GM18508 (cell line): Measurements from ENCODE around the gene SMG1.
"Not testable (repeated sequence)": the region's sequence is repeated elsewhere in the genome, so short reads cannot be mapped to it uniquely, and the experiment has no call there.

Experiments used
- ATAC-seq: cut with Tn5 transposase; IDR thresholded peaks from one replicate; pipeline ENCODE4 v1.9.1; 2021; ENCODE audit warnings: moderate number of reproducible peaks; ENCODE audit not compliant: insufficient read depth, unreplicated experiment

The SMG1 gene

GRCh38 chr16:18776334-18776733 is 149.9 kb downstream of the SMG1 start:
- not testable (repeated sequence) for ATAC-seq

GRCh38 chr16:18774651-18775050 is 151.6 kb downstream of the SMG1 start:
- not testable (repeated sequence) for ATAC-seq

GRCh38 chr16:18772171-18772570 is 154.0 kb downstream of the SMG1 start:
- not testable (repeated sequence) for ATAC-seq

- not testable (repeated sequence) for ATAC-seq
Observed at GRCh38 chr16:18770336-18770962, 155.8 kb downstream of the SMG1 start.

GRCh38 chr16:18767217-18767616 is 159.0 kb downstream of the SMG1 start:
- peak; percentile 58 for ATAC-seq

GRCh38 chr16:18762713-18763112 is 163.5 kb downstream of the SMG1 start:
- ATAC-seq, result not testable (repeated sequence)

GRCh38 chr16:18759598-18760520 is 166.3 kb downstream of the SMG1 start:
- ATAC-seq, result not testable (repeated sequence)

- not testable (repeated sequence) for ATAC-seq
Observed at GRCh38 chr16:18757960-18758660, 168.1 kb downstream of the SMG1 start.

GRCh38 chr16:18756639-18757038 is 169.6 kb downstream of the SMG1 start:
- ATAC-seq, result not testable (repeated sequence)
